Neuronal stem cell (in vitro differentiated cells): ENCODE measurements around the gene EMC8.

ENCODE experiments used
- DNase-seq: peaks from one replicate; pipeline ENCODE4 v3.0.0-alpha.2; 2013; ENCODE audit warnings: low spot score
- H2AFZ ChIP-seq: one replicate; pipeline ENCODE4 v1.6.1; 2013; ENCODE audit warnings: mild to moderate bottlenecking, low read length, inconsistent platforms
- H2AK5ac ChIP-seq: 2 replicates; pipeline ENCODE4 v1.6.1; 2013; ENCODE audit warnings: low read depth, mild to moderate bottlenecking, inconsistent platforms, low read length, moderate library complexity, mixed read lengths
- H2BK120ac ChIP-seq: 2 replicates; pipeline ENCODE4 v1.6.1; 2013; ENCODE audit warnings: low read depth, mild to moderate bottlenecking, inconsistent platforms, low read length, moderate library complexity, mixed read lengths
- H2BK12ac ChIP-seq: one replicate; pipeline ENCODE4 v1.6.1; 2013; ENCODE audit warnings: low read length, inconsistent platforms
- H2BK15ac ChIP-seq: 2 replicates; pipeline ENCODE4 v1.6.1; 2013; ENCODE audit warnings: mild to moderate bottlenecking, low read length, inconsistent platforms, mixed read lengths
- H2BK5ac ChIP-seq: one replicate; pipeline ENCODE4 v1.6.1; 2013; ENCODE audit warnings: inconsistent platforms, mild to moderate bottlenecking, low read length, moderate library complexity
- H3K14ac ChIP-seq: one replicate; pipeline ENCODE4 v1.6.1; 2013; ENCODE audit warnings: low read length, inconsistent platforms
- H3K18ac ChIP-seq: 2 replicates; pipeline ENCODE4 v1.6.1; 2013; ENCODE audit warnings: low read length, inconsistent platforms
- H3K23ac ChIP-seq: 2 replicates; pipeline ENCODE4 v1.6.1; 2013; ENCODE audit warnings: low read depth, mild to moderate bottlenecking, mixed read lengths, low read length, inconsistent platforms; ENCODE audit not compliant: poor library complexity
- H3K27ac ChIP-seq: replicated peaks from 3 replicates; pipeline ENCODE4 v1.5.1; 2013; ENCODE audit warnings: low read length, inconsistent platforms
- H3K27me3 ChIP-seq, 3 experiments: 2 replicates each; pipeline ENCODE4 v1.6.1; 2013; ENCODE audit warnings: low read length in 3 of 3, mild to moderate bottlenecking in 2 of 3, inconsistent platforms in 1 of 3, low read depth in 1 of 3, mixed read lengths in 1 of 3, moderate library complexity in 1 of 3; ENCODE audit not compliant: control insufficient read depth in 3 of 3, insufficient read depth in 3 of 3
- H3K36me3 ChIP-seq, 2 donors: replicated peaks in 1 of 2; 2 replicates each; pipeline ENCODE4 v1.6.1; 2013; ENCODE audit warnings: low read length in 2 of 2; ENCODE audit not compliant: control insufficient read depth in 2 of 2, insufficient read depth in 2 of 2
- H3K4ac ChIP-seq: 2 replicates; pipeline ENCODE4 v1.6.1; 2013; ENCODE audit warnings: inconsistent platforms, mild to moderate bottlenecking, low read length, moderate library complexity
- H3K4me1 ChIP-seq, 2 donors: 1 replicate in 1 of 2; 2 replicates in 1 of 2; pipeline ENCODE4 v1.6.1; 2013; ENCODE audit warnings: low read length in 2 of 2, low read depth in 1 of 2; ENCODE audit not compliant: control insufficient read depth in 2 of 2, insufficient read depth in 1 of 2
- H3K4me2 ChIP-seq: one replicate; pipeline ENCODE4 v1.6.1; 2013; ENCODE audit warnings: mild to moderate bottlenecking, low read length, inconsistent platforms; ENCODE audit not compliant: insufficient read depth, poor library complexity, severe bottlenecking
- H3K4me3 ChIP-seq, 2 donors: 2 replicates each; pipeline ENCODE4 v1.5.1; 2013; ENCODE audit warnings: low read length in 2 of 2, mild to moderate bottlenecking in 2 of 2, inconsistent platforms in 1 of 2, moderate library complexity in 1 of 2
- H3K79me1 ChIP-seq: one replicate; pipeline ENCODE4 v1.6.1; 2013; ENCODE audit warnings: low read depth, mild to moderate bottlenecking, inconsistent platforms, low read length, moderate library complexity
- H3K9ac ChIP-seq: one replicate; pipeline ENCODE4 v1.6.1; 2013; ENCODE audit warnings: mild to moderate bottlenecking, low read depth, low read length, inconsistent platforms; ENCODE audit not compliant: poor library complexity
- H3K9me3 ChIP-seq, 2 donors: replicated peaks in 1 of 2; 2 replicates each; pipeline versions ENCODE3 to v1.6.1; 2013; ENCODE audit warnings: low read length in 2 of 2, mild to moderate bottlenecking in 2 of 2, inconsistent platforms in 1 of 2, low read depth in 1 of 2, mixed read lengths in 1 of 2, moderate library complexity in 1 of 2; ENCODE audit not compliant: control insufficient read depth in 2 of 2, insufficient read depth in 1 of 2
- H4K8ac ChIP-seq: one replicate; pipeline ENCODE4 v1.6.1; 2013; ENCODE audit warnings: low read depth, mild to moderate bottlenecking, inconsistent platforms, low read length, moderate library complexity
- H4K91ac ChIP-seq: one replicate; pipeline ENCODE4 v1.6.1; 2013; ENCODE audit warnings: low read length, low read depth, mild to moderate bottlenecking, inconsistent platforms; ENCODE audit not compliant: poor library complexity
- WGBS, 2 donors: extraction: QIAGEN DNeasy Blood & Tissue Kit; methylation state at CpG; one replicate each; pipeline ENCODE4 v1.1.7; 2013; ENCODE audit warnings: missing lambda C conversion rate in 2 of 2, mixed read lengths in 1 of 2; ENCODE audit not compliant: insufficient read length in 2 of 2, insufficient replicate concordance in 1 of 2; ENCODE audit errors: extremely low coverage in 2 of 2; 5-methylcytosine and 5-hydroxymethylcytosine counted together

The EMC8 gene

DNA sequence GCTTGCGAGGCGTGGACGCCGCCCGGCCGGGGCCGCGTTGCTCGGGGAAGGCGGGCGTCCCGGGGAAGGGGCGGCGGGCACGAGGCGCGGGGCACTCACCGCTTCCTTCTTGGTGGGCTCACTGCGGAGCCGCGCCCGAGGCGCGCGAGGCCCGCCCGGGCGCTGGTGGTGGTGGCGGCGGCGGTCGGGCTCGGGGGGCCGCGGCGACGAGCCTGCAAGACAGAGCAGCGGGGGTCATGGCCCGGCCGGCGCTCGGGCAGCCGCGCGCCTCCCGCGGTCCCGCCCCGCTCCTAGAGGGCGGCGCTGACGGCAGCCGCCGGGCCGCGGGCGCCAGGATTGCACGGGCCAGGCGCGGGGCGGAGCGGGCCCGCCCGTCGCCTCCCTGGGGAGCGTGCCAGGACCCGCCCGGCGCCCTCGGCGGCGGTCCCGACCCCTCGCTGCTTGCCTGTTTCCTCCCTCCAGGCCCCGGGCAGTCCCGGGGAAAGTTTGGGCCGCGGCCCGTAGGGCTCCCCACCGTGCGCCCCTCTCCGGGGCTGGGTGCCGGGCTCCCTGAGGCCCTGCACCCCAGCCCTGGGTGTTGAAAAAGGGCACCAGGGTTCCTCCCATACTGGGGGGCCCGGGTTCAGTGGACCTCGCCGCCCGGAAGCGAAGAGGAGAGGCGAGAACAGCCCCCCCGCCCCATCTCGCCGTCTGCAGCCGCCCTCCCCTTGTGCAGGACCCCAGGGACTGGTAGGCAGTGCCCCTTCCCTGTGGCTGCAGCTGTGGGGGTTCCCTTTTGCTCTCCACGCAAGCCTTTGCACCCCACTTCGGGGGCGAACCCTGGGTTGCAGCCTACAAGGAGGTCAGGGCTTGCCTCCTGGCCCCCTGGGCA, 48.3 kb downstream of the EMC8 start, which contains the start of gene C16orf74:
Gene C16orf74, minus strand, starts transcription at position 270 of the 871 bp plus-strand sequence. CDS start 15,879 bp downstream, outside the sequence.
- Histone ChIP-seq H3K4me2 (peak within 1 kb of the TSS; percentile 99), H3K27ac (no peak within 1 kb of the TSS), H3K18ac (peak within 1 kb of the TSS; percentile 95), H3K14ac (peak within 1 kb of the TSS; percentile 25), H3K9me3 (no peaks in the 10 kb centered on the region), H2BK120ac (peak within 1 kb of the TSS; percentile 32), H2BK5ac (no peak within 1 kb of the TSS), H2AK5ac (peak within 1 kb of the TSS; percentile 64), H3K36me3 (no peaks in the 10 kb centered on the region), H3K27me3 (peaks cover 8 to 46% (median 41%) of the 10 kb centered on the region in 3 experiments), H3K9ac (peak within 1 kb of the TSS; percentile 54), H3K4me1 (peaks cover 14 to 17% of the 10 kb centered on the region in 2 donors), H2BK12ac (no peak within 1 kb of the TSS), H4K91ac (no peak within 1 kb of the TSS), H3K4ac (no peak within 1 kb of the TSS), H2AFZ (peak within 1 kb of the TSS; percentile 91), H2BK15ac (peak within 1 kb of the TSS; percentile 54), H3K79me1 (no peaks in the 10 kb centered on the region), H3K23ac (peak within 1 kb of the TSS; percentile 31), H3K4me3 (peak within 1 kb of the TSS; percentile 44 to 73), H4K8ac (no peak within 1 kb of the TSS)
- no peak for DNase-seq
- no CpG with 5 or more reads among the region's 96 CpGs for WGBS, 2 donors

DNA sequence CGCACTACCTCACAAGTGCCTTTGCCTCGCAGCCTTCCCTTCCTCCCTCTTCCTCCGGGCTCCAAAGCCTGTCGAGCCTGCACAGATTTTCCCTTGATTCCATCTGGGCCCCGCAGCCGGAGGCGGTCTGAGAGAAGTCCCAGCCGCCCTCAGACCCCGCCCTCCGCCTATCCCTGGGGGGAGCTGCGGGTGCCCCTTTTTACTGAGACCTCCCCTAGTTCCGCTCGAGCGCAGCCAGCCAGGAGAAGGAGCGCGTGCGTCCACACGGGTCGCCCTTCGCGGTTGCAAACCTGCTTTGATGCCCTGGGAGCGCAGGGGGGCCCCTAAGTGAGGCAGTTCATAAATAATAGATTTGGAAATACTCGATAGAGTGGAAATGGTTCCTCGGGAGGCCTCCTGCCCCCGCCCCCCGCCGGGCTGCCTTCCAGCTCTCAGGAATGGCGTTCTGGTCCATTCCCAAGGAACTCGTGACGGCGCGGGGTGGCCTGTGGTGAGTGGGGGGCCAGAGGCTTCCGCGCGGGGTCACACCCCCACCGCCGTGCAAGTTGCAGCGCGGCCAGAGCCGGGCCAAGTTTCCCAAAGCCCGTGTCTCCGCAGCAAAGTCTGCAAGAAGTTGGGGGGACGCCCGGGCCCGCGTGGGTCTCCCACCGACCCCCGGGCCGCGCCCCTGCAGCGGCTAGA, 49.1 kb downstream of the EMC8 start:
- no peak for DNase-seq

DNA sequence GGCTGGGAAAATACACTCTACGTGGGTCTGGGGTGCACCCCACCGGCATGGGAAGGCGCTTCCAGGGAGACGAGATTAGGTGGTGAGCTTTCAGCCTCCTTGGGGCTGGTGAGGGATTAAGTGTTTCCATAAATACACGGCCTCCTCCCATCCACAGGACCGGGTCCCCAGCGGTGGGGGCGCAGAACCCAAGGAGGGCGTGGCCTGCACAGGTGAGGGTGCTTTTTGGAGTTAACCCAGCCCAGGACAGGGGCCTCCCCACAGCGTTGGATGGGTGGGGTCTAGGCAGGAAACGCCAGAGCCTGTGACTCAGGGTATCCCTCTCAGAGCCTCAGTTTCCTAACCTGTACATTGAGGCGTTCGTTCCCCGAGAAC, 49.6 kb downstream of the EMC8 start:
- H3K36me3 ChIP-seq, result no peaks in the 10 kb centered on the region
- no peak overlapping the region for H2BK12ac ChIP-seq
- no peak overlapping the region for H3K23ac ChIP-seq
- H3K14ac ChIP-seq, result no peak overlapping the region
- no peak overlapping the region for H4K91ac ChIP-seq
- H3K4ac ChIP-seq, result no peak overlapping the region
- H3K9me3 ChIP-seq, result no peaks in the 10 kb centered on the region
- no peak for DNase-seq
- H2AK5ac ChIP-seq, result no peak overlapping the region
- peak overlapping the region; percentile 99 for H3K4me2 ChIP-seq
- H3K4me1 ChIP-seq, result peaks cover 14 to 17% of the 10 kb centered on the region in 2 donors
- H2BK15ac ChIP-seq, result no peak overlapping the region
- no peak overlapping the region for H3K18ac ChIP-seq
- H2AFZ ChIP-seq, result peak overlapping the region; percentile 91
- peak overlapping the region in 1 of 2 donors; percentile 44 for H3K4me3 ChIP-seq
- H2BK120ac ChIP-seq, result no peak overlapping the region
- no CpG with 5 or more reads among the region's 14 CpGs for WGBS, 2 donors
- no peak overlapping the region for H2BK5ac ChIP-seq
- H4K8ac ChIP-seq, result no peak overlapping the region
- H3K9ac ChIP-seq, result no peak overlapping the region
- H3K79me1 ChIP-seq, result no peaks in the 10 kb centered on the region
- no peak overlapping the region for H3K27ac ChIP-seq
- peaks cover 8 to 43% (median 41%) of the 10 kb centered on the region in 3 experiments for H3K27me3 ChIP-seq

More for the DNA sequence above, 49.1 kb downstream of the EMC8 start:
- no peak overlapping the region for H2BK5ac ChIP-seq
- no peak overlapping the region for H3K27ac ChIP-seq
- H2BK12ac ChIP-seq, result no peak overlapping the region
- H3K79me1 ChIP-seq, result no peaks in the 10 kb centered on the region
- H2BK120ac ChIP-seq, result peak overlapping the region; percentile 32
- peak overlapping the region; percentile 31 for H3K23ac ChIP-seq
- H3K4me1 ChIP-seq, result peaks cover 14 to 17% of the 10 kb centered on the region in 2 donors
- peak overlapping the region; percentile 99 for H3K4me2 ChIP-seq
- no peak overlapping the region for H3K4ac ChIP-seq
- peak overlapping the region; percentile 44 to 73 for H3K4me3 ChIP-seq
- peak overlapping the region; percentile 95 for H3K18ac ChIP-seq
- H3K27me3 ChIP-seq, result peaks cover 8 to 45% (median 41%) of the 10 kb centered on the region in 3 experiments
- no peak overlapping the region for H4K8ac ChIP-seq
- H3K36me3 ChIP-seq, result no peaks in the 10 kb centered on the region
- H2AFZ ChIP-seq, result peak overlapping the region; percentile 91
- peak overlapping the region; percentile 54 for H3K9ac ChIP-seq
- WGBS, 2 donors, result no CpG with 5 or more reads among the region's 51 CpGs
- peak overlapping the region; percentile 25 for H3K14ac ChIP-seq
- peak overlapping the region; percentile 64 for H2AK5ac ChIP-seq
- peak overlapping the region; percentile 54 for H2BK15ac ChIP-seq
- H3K9me3 ChIP-seq, result no peaks in the 10 kb centered on the region
- no peak overlapping the region for H4K91ac ChIP-seq
